CD4-positive, alpha-beta T cell treated with Interferon alpha-2 for 1 hour (primary cell): ENCODE measurements around the gene HRG.
A peak's percentile ranks its signal among the peaks of the same experiment; 100 is the strongest.

Experiments used
- DNase-seq, 2 donors: peaks; one replicate each; pipeline ENCODE4 v3.0.0-alpha.2; 2020 to 2022

HRG gene

DNA sequence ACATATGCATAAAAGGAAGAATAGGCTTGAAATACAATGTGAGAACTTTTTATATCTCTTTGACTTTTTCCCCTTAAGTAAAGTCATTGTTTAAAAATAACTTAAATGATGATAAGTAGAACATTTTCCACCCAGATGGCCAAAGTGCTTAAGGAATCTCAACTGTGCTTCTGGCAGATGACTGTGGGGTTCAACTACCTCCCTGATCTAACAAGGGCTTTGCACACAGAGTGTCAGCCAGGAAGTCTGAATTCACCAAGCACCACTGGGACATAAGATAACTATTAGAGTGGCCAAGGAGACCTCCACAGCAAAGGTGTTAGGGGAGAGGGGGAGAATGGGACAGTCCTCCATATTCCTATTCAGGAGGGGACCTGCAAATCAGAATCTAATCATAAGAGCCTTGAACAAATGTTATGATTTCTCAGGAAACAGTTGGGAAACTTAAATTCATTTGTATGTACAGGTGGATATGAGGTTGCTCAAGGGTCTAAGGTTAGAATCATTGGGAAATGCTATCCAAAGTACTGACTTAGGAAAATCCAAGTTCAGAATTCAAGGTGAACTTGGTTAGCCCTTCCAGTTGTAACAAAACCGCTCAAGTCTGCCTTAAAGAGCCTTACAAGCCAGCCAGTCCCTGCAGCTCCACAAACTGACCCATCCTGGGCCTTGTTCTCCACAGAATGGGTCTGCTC, 25.9 kb upstream of the HRG start, which contains the start of gene FETUB:
Gene FETUB, plus strand, starts transcription at position 622 of the 695 bp plus-strand sequence. Its CDS starts 62 bp downstream, at position 684.
- no peak for DNase-seq

DNA sequence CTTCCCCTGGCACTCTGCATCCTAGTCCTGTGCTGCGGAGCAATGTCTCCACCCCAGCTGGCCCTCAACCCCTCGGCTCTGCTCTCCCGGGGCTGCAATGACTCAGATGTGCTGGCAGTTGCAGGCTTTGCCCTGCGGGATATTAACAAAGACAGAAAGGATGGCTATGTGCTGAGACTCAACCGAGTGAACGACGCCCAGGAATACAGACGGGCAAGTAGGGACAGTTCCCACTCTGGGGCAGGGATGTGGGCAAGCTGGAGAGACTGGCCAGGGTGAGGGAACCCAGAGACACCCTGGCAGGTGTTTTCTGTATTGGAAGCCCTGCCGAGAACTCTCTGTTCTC, 25.4 kb upstream of the HRG start:
- DNase-seq, result no peak

DNA sequence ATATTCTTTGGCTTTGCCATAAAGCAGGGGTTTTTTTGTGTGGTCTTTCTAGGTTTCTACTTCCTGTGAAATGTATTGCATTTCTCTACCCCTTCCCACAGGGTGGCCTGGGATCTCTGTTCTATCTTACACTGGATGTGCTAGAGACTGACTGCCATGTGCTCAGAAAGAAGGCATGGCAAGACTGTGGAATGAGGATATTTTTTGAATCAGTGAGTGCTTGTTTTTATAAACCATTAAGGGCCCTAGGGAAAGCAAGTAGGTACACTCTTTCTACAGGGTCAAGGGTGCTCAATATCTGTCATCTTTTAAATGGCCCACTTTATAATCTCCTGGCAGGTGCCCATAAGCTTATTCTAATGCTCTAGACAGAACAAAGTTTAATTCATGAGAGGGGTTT, 24.9 kb upstream of the HRG start:
- no peak for DNase-seq

DNA sequence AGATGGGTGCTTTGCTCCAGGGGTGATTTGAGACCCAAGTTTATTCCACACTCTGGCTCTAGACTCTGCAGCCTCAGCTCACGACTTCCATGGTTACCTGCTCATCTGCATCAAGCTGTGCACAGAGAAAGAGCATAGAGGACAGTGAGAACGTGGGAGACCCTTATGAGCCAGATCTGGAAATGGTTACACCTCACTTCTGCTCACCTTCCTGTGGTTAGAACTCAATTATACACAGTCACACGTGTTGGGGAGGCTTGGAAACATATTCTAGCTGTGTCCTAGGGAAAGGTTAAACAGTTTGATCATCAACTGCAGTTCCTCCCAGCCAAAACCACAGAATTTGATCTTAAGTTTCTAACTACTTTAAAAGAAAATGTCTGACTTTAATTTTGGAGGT, 23.8 kb upstream of the HRG start:
- no peak for DNase-seq

DNA sequence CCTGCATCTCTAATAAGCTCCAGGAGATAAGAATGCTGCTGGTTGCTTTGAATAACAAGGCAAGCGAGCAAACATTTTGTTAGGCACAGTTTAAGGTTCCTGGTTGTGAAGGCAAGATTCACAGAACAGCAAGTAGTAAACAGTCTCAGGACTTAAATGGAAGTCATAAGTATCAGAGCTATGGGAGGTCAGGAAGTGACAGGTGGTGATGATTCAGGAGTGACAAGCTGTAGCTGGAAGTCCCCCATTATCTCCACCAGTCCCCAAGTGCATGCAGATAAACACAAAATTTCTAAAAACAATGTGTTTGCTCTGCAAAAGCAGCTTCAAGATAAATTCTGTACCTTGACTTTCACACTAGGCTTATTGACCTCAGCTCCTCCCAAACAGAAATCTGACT, 22.3 kb upstream of the HRG start:
- DNase-seq, result no peak

DNA sequence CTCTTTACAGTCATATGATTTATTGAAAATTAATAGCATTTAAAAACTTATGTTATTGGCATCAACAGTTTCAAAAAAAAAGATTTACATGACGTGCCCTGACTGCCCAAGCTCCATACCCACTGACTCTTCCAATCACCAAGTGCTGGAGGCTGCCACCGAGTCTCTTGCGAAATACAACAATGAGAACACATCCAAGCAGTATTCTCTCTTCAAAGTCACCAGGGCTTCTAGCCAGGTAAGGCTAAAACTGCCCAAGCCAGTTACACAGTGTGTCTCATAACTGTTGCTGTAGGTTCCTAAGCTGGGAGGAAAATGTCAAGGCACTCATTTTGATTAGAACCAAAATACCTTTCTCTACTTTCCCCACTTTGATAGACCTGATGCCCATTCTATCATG, 21.1 kb upstream of the HRG start:
- DNase-seq, result no peak

DNA sequence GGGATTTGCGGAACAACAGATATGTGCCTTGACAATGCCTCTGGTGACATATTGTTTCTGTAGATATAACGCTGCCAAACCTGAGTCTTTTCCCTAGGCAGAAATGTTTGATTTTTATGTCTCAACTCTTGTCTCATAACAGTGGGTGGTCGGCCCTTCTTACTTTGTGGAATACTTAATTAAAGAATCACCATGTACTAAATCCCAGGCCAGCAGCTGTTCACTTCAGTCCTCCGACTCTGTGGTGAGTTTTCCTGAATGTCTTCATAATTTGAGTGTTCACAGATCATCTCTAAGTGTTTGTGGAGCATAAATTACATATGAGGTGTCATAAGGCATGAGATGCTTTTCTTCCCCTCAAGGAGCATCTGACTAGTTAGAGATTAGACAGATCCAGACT, 19.7 kb upstream of the HRG start:
- no peak for DNase-seq

DNA sequence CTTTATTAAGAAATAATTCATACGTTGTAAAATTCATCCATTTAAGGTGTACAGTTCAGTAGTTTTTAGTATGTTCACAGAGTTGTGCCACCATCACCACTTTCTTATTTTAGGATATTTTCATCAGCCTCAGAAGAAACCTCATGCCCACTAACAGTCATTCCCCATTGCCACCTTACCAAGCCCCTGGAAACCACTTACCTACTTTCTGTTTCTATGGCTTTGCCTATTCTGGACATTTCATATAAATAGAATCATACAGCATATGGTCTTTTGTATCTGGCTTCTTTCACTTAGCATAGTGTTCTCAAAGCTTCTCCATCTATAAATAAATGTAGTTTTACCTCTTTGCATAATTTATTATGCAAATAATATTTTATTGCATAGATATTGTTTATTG, 19.0 kb upstream of the HRG start:
- DNase-seq, result no peak

DNA sequence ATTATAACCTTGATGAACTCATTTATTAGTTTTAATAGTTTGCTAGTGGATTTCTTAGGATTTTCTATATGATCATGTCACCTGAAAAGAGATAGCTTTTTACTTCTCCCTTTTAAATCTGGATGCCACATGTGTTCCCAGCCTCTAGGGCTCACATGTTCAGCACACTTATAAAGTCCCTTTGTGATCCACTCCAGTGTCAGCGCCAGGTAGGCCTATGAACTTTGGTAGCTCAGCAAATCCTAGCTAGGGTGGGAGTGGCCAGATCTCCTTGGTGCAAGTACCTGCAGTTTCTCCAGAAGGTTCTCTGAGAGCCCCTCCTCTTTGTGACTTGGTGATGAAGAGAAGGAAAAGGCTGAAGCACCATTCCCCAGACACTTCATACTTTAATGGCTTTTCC, 17.0 kb upstream of the HRG start:
- DNase-seq, result no peak

DNA sequence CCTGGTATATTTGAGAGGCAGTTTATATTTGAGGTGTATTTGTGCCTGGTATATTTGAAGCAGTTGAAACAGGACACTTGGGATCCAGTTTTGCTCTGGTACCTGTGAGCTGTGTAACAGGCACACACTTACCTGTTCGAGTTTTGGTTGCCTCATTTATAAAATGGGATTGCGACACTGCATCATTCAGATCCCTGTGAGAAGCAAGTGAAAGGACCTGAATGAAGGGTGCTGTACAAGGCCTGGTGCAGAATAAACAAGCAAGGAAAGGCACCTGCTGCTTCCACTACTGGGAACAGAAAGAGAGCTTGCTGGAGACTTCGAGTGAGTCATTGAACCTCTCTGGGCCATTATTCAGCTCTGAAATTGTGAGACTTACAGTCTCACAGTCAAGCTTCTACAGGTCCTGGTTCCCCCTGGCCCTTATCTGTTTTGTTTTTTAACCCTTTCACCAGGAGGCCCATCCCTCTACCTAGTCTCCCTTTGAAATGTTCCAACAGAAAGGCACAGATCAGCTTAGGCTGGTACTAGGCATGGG, 14.1 kb upstream of the HRG start:
- no peak for DNase-seq

DNA sequence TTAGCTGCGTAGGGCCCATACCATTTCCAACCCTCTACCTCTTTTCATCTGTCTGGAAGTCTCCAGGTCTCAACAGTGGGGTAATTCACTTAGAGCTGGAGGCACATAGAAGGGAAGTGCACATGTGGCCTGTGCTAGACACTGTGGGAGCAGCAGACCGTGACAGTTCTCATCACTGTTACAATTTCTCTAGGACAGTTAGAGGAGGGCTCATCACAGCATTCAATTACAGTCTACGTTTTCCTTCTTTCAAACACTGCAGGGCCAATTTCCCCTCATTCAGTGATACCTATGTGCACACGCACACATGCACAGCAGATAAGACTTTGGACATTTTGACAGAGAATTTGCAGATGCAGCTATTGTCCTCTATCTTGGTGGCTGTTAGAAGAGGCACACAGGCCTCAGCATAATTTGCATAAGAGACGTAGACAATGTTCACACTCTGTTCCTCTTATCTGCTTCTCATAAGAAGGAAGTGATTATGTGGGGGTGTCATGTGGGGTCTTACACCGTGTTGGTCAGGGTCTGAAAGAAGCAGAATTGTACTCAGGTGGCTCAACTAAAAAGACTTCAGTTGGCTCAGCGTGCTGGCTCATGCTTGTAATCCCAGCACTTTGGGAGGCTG, 12.6 kb upstream of the HRG start:
- DNase-seq, result peak in 1 of 2 donors; percentile 11

DNA sequence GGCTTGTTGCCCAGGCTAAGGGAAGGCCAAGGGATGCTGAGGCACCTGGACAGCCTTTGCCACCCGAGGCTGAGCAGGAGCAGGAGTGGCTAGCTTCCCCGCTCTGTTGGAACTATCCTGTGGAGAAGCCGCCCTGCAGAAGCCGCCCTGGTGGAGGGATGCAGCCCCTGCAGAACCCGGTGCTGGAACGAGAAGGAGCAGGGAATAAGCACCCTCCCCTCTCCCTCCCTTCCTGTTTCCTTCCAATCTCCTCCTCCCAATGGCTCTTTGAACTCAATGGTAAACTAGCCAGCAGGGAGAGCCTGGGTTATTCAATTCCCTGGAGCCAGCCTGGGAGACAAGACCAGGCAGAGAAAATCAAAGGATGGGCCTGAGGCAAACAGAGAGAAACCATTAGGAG, 11.8 kb upstream of the HRG start:
- no peak for DNase-seq

DNA sequence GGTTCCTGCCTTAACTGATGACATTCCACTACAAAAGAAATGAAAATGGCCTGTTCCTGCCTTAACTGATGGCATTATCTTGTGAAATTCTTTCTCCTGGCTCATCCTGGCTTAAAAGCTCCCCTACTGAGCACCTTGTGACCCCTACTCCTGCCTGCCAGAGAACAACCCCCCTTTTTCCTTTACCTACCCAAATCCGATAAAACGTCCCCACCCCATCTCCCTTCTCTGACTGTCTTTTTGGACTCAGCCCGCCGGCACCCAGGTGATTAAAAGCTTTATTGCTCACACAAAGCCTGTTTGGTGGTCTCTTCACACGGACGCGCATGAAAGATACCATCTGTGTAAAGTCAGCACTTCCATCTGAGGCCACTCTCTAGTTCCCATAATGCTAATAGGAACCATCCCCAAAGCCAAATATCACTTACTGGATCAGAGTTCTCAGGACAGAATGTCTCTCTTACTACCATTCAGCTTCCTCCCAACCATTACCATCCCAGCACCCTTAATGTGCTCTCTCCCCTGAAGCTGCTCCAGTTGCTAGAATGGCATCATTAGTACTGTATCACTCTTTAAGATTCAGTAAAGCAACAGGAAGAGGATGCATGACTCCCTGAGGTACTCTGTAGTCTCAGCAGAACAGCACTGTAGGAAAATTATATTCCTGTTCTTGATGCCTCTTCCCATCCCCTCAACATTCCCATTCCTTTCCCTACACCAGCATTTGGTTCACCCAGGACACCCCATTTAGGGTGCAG, 2.3 kb upstream of the HRG start:
- DNase-seq, result no peak

DNA sequence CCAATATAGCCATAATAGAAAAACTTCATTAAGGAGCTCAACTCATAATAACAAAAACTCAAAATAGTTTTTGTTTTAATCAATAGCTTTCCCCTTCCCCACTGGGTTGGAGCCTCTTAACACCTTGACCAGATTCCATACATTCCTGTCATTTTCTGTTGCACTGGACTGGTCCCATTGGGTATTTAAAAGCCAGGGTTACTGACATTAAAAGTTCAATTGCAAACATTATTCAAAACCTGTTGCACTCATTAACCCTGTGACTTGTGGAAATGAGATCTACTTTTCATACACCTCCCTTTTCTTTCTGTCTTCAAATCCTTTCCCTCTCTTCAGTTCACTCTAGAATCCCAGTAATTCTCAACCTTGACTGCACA, 1.7 kb upstream of the HRG start:
- no peak for DNase-seq

DNA sequence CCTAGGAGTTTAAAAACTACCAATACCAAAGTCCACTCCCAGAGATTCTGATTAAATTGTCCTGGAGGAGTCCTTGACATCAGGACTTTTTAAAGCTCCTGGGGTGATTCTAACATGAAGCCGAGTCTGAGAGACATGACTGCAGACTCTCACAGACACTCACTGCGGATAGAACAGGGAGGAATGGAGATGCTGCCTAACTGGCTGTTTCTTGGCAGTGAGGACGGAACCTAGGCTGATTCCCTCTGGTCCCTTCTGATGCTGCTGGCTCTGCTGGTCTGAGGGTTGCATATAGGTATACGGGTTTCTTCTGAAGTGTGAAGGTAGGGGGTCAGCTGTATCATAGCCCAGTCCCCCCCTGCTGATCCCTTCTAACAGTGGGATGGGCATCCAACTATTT, 1.3 kb upstream of the HRG start:
- no peak for DNase-seq

DNA sequence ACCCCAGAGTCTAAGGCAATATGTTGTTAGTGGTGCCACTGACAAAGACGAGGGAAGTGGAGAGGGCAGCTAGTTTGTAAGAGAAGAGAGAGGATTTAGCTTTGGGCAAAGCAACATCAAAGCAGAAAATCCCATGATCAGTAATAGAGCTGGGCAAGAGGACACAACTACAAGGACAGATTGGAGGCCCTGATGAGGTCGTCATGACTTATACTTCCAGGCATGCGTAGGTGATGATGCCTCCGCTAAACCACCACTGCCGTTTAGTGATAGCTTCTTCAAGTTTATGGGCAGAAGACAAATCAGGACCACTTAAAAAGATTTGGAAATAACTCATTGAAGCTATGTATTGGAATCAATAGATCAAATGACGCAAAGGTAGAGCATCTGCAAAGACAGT, 2.6 kb downstream of the HRG start:
- no peak for DNase-seq

DNA sequence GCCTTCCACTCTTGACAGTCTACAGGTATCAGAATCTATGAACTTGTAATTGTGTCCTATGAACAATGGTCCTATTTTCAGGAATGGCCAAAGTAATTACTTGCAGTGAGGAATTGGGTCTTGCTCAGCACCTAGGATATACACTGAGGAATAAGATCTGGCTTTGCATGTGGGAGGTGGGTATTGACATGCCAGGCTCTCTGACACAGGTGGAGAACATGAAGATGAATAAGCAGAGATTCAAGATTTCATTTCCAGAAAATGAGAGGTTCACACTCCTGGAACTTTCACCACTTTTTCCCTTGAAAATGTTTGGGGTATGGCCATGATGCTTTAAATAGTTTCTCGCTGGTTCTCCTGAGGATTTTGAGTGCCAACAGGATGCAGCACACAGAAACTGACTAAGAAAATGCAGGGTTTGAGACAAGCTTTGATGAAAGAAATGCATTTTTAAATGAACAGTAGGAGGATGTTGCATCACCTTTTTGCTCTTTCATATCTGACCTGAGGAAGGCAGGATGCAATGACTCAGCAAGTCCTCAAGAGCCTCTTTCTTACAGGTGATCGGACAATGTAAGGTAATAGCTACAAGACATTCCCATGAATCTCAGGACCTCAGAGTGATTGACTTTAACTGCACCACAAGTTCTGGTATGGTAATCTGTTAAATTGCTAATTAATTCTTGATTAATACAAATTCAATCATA, 3.7 kb downstream of the HRG start:
- DNase-seq, result no peak

DNA sequence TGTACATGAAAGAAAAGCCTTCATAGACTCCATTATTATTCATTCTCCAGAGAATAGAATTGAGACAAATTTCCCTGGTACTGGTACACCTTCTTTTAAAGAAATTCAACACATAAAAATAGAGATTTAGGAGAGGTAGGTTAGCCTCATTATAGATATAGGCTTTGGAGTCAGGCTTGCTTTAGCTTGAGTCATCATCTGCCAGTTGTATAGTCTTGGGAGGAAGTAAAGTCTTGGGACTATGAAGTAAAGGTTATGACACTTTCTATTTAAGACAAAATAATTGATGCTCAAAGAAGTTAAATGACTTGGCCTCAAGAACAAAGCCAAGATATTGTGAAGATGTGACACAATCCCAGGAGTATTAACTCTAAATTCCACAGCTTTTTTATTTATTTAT, 4.3 kb downstream of the HRG start:
- no peak for DNase-seq

DNA sequence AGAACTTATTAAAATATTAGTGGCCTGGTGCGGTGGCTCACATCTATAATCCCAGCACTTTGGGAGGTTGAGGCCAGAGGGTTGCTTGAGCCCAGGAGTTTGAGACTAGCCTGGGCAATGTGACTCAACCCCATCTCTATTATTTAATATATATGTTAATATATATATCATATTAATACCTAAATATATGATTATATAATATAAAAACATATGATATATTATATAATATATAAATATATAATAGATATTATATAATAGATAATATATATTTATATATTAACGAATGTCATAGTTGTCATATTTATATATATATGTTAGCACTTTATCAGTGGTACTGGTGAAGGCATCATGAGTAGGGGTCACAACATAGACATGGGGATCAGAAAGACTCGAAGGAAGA, 5.2 kb downstream of the HRG start:
- no peak for DNase-seq

DNA sequence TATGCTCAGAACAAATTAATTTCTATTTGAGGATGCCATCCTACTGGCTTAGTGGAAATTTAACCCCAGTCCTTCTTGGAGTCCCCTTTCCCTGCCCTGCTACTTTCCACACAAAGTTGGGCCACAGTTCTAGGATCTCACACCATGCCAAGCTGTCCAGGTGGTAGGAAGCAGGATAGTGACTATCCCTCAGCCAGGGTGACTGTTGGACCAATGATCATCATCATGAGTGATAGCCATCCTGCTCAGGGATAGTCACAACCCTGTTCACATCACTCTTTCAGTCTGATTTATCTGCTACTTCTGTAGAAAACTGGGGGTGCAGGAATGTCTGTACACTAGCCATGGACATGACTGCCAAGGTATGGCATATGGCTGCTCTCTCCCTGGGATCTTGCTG, 12.8 kb downstream of the HRG start:
- DNase-seq, result no peak

DNA sequence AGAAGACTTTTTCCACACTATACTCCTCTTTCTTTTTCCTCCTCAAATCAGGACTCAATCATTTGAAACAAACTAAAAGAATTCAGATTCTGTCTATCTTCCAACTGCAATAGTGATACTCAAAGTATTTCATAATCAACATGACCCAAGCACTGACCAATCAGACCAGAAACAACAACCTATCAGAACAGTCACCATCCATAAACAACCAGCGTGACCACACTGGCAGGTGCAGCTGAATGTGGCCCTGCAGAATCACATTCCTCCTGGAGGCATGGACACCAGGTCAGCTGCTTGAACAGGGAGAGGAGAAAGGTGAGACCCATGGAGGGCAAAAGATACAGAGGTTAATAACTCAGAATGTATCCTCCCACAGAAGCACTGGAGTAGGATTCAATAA, 13.3 kb downstream of the HRG start:
- DNase-seq, result no peak

DNA sequence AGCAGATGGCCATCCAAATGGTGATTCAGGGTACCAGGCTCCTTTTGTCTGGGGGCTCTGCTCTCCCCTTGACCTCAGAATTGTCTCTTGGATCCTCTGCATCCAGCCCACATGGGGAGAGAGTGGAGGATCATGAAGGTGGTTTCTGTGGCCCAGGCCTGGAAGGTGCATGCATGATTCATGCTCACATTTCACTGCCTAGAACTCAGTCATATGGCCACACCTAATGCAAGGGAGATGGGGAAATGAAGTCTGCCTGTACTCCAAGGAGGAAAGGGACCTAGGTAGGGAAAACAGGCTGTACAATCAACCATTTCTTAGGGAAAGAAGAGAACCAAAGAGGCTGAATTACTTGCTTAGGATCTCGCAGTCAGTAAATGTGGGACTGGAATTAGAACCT, 15.1 kb downstream of the HRG start:
- no peak for DNase-seq

DNA sequence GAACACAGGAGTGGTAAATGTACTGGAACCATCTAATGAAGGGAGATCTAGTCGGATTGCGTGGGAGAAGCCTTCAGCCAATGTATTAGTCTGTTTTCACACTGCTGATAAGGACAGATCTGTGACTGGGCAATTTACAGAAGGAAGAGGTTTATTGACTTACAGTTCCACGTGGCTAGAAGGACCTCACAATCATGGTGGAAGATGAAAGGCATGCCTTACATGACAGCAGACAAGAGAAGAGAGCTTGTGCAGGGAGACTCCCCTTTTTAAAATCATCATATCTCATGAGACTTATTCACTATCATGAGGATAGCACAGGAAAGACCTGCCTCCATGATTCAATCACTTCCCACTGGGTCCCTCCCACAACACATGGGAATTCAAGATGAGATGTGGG, 17.0 kb downstream of the HRG start:
- no peak for DNase-seq

DNA sequence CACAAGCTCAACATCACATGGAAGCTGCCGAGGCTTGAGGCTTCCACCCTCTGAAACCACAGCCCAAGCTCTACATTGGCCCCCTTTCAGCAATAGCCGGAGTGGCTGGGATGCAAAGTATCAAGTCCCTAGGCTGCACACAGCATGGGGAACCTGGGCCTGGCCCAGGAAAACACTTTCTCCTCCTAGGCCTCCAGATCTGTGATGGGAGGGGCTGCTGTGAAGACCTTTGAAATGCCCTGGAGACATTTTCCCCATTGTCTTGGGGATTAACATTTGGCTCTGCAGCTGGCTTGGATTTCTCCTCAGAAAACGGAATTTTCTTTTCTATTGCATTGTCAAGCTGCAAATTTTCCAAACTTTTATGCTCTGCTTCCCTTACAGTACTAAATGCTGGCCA, 18.2 kb downstream of the HRG start:
- DNase-seq, result no peak
